Lower lobe of right lung (tissue), 2 donors: ENCODE measurements around the gene USP14. TPM values are rescaled to one million over a fixed set of nuclear protein-coding genes. Genes with fewer than 3 reads are reported as not detected.

Source experiments
- ATAC-seq, 2 donors: fragments of 200-7000 bp; cut with Tn5 transposase; one replicate each; pipeline ENCODE4 v1.9.1; 2020 to 2022; ENCODE audit warnings: mild to moderate bottlenecking in 2 of 2, moderate library complexity in 2 of 2
- DNase-seq: peaks from one replicate; pipeline ENCODE4 v3.0.0-alpha.2; 2020
- H3K27ac ChIP-seq: fragments of 200-600 bp; one replicate; pipeline ENCODE4 v1.8.0; 2022
- H3K27me3 ChIP-seq: fragments of 200-600 bp; one replicate; pipeline ENCODE4 v1.8.0; 2022; ENCODE audit warnings: low read depth
- H3K36me3 ChIP-seq: fragments of 200-600 bp; one replicate; pipeline ENCODE4 v1.8.0; 2022; ENCODE audit warnings: mild to moderate bottlenecking
- H3K4me1 ChIP-seq: fragments of 200-600 bp; one replicate; pipeline ENCODE4 v1.8.0; 2022
- H3K4me3 ChIP-seq: fragments of 200-600 bp; one replicate; pipeline ENCODE4 v1.8.0; 2022; ENCODE audit warnings: mild to moderate bottlenecking
- H3K9me3 ChIP-seq: fragments of 200-600 bp; one replicate; pipeline ENCODE4 v1.8.0; 2022
- CTCF ChIP-seq: fragments of 200-600 bp; IDR thresholded peaks from one replicate; pipeline ENCODE4 v1.8.0; 2022; ENCODE audit warnings: antibody characterized with exemption, mild to moderate bottlenecking
- intact Hi-C: fragments of 100-400 bp; cut with DNase I; formaldehyde crosslinking; loops from one replicate; pipeline ENCODE4 v1.11.0; 2022
- total RNA-seq: library from RNA; stranded (reverse); fragmentation: NEBNext Ultra II Directional; extraction: Animal tissue kit (Norgen Biotek cat#: 25700); gene quantifications from one replicate; pipeline ENCODE4 v1.2.1, GENCODE V29; 2021
- donor health status: DM: no; HTN: yes; CAD: no; lungs with severe emphysema.

The USP14 gene
- total RNA-seq, 1 donor from 2014 or later: 43.2 TPM

GRCh38 chr18:189254-189653, 30.9 kb downstream of the USP14 start:
- TF ChIP-seq CTCF: no peak
- H3K9me3 ChIP-seq: no peaks in the 10 kb centered on the region
- intact Hi-C loops: no loop called here
- H3K36me3 ChIP-seq: peaks cover 20% of the 10 kb centered on the region
- no peak for DNase-seq
- H3K27ac ChIP-seq: no peak overlapping the region
- no peak overlapping the region for H3K4me3 ChIP-seq
- no peaks in the 10 kb centered on the region for H3K27me3 ChIP-seq
- ATAC-seq: peak in 1 of 2 donors; percentile 72
- H3K4me1 ChIP-seq: no peaks in the 10 kb centered on the region

- no peak for ATAC-seq
- Histone ChIP-seq H3K36me3 (peaks cover 4% of the 10 kb centered on the region), H3K27me3 (no peaks in the 10 kb centered on the region), H3K4me1 (no peaks in the 10 kb centered on the region), H3K27ac (no peak overlapping the region), H3K4me3 (no peak overlapping the region), H3K9me3 (no peaks in the 10 kb centered on the region)
- DNase-seq: no peak
- TF ChIP-seq CTCF: no peak
- intact Hi-C loops: no loop called here
Measured at GRCh38 chr18:191725-192124, 33.4 kb downstream of the USP14 start.

GRCh38 chr18:192801-193200, 34.4 kb downstream of the USP14 start:
- intact Hi-C loops: no loop called here
- H3K27me3 ChIP-seq: no peaks in the 10 kb centered on the region
- no peaks in the 10 kb centered on the region for H3K4me1 ChIP-seq
- ATAC-seq (no peak), DNase-seq (no peak)
- H3K27ac ChIP-seq: no peak overlapping the region
- no peaks in the 10 kb centered on the region for H3K9me3 ChIP-seq
- H3K4me3 ChIP-seq: no peak overlapping the region
- no peak for TF ChIP-seq CTCF
- H3K36me3 ChIP-seq: peaks cover 14% of the 10 kb centered on the region

- Histone ChIP-seq H3K4me3 (no peak overlapping the region), H3K9me3 (no peaks in the 10 kb centered on the region), H3K27me3 (no peaks in the 10 kb centered on the region), H3K27ac (no peak overlapping the region), H3K36me3 (peaks cover 41% of the 10 kb centered on the region), H3K4me1 (no peaks in the 10 kb centered on the region)
- TF ChIP-seq CTCF: no peak
- DNase-seq (no peak), ATAC-seq (no peak)
- intact Hi-C loops: no loop called here
Measured at GRCh38 chr18:195651-196050, 37.3 kb downstream of the USP14 start.

- DNase-seq (no peak), ATAC-seq (no peak)
- Histone ChIP-seq H3K27me3 (no peaks in the 10 kb centered on the region), H3K36me3 (peaks cover 76% of the 10 kb centered on the region), H3K9me3 (no peaks in the 10 kb centered on the region), H3K4me1 (no peaks in the 10 kb centered on the region), H3K4me3 (no peak overlapping the region), H3K27ac (no peak overlapping the region)
- no peak for TF ChIP-seq CTCF
- intact Hi-C loops: no loop called here
Measured at GRCh38 chr18:199214-199613, 40.9 kb downstream of the USP14 start.

GRCh38 chr18:199768-200167, 41.4 kb downstream of the USP14 start:
- no peaks in the 10 kb centered on the region for H3K27me3 ChIP-seq
- no peak for TF ChIP-seq CTCF
- no peak overlapping the region for H3K27ac ChIP-seq
- intact Hi-C loops: no loop called here
- no peaks in the 10 kb centered on the region for H3K4me1 ChIP-seq
- ATAC-seq: no peak
- H3K36me3 ChIP-seq: peaks cover 81% of the 10 kb centered on the region
- no peak overlapping the region for H3K4me3 ChIP-seq
- no peak for DNase-seq
- H3K9me3 ChIP-seq: no peaks in the 10 kb centered on the region
